Keratinocyte (primary cell): Measurements from ENCODE around the gene MAPK4. TPM values are rescaled to one million over a fixed set of nuclear protein-coding genes. Genes with fewer than 3 reads are reported as not detected.

Experiments
- DNase-seq: peaks from one replicate; pipeline ENCODE4 v3.0.0-alpha.2; 2011; ENCODE audit warnings: low read depth, missing footprints, low spot score
- FAIRE-seq: peaks from 2 replicates; lab custom pipeline; 2011; peaks lifted over from hg19 to GRCh38; lab: Jason Lieb, UNC
- H2AFZ ChIP-seq: 2 replicates; pipeline ENCODE4 v1.6.0; 2012; ENCODE audit warnings: low read length, control low read depth, inconsistent platforms; ENCODE audit not compliant: control insufficient read depth
- H3K27ac ChIP-seq: 2 replicates; pipeline ENCODE4 v1.5.1; 2011; ENCODE audit warnings: low read length; ENCODE audit not compliant: control insufficient read depth, insufficient read depth
- H3K27me3 ChIP-seq: 3 replicates; pipeline ENCODE4 v1.6.0; 2011; ENCODE audit warnings: low read length; ENCODE audit not compliant: control insufficient read depth, insufficient read depth; ENCODE audit errors: extremely low read depth
- H3K36me3 ChIP-seq, 2 experiments: 2 replicates in 1 of 2; 3 replicates in 1 of 2; pipeline ENCODE4 v1.5.1; 2011; ENCODE audit warnings: low read length in 2 of 2, mild to moderate bottlenecking in 1 of 2; ENCODE audit not compliant: control insufficient read depth in 2 of 2, insufficient read depth in 2 of 2; ENCODE audit errors: extremely low read depth in 1 of 2
- H3K4me1 ChIP-seq: 3 replicates; pipeline ENCODE4 v1.5.1; 2011; ENCODE audit warnings: low read length; ENCODE audit not compliant: control insufficient read depth, insufficient read depth; ENCODE audit errors: extremely low read depth
- H3K4me2 ChIP-seq: 3 replicates; pipeline ENCODE4 v1.6.0; 2011; ENCODE audit warnings: low read depth, low read length; ENCODE audit not compliant: control insufficient read depth, insufficient read depth; ENCODE audit errors: extremely low read depth
- H3K4me3 ChIP-seq, 3 experiments: fragments of 200-600 bp in 1 of 3; sonication (generic) in 1 of 3; 2 replicates in 2 of 3; 3 replicates in 1 of 3; pipeline ENCODE4 v1.5.1; 2011 to 2016; ENCODE audit warnings: low read length in 3 of 3, mild to moderate bottlenecking in 3 of 3, control low read depth in 2 of 3, inconsistent platforms in 1 of 3, low read depth in 1 of 3, mixed read lengths in 1 of 3, mixed run types in 1 of 3, moderate library complexity in 1 of 3; ENCODE audit not compliant: control insufficient read depth in 2 of 3, insufficient read depth in 2 of 3; ENCODE audit errors: extremely low read depth in 1 of 3
- H3K79me2 ChIP-seq: 2 replicates; pipeline ENCODE4 v1.6.0; 2012; ENCODE audit warnings: low read length; ENCODE audit not compliant: control insufficient read depth, insufficient read depth
- H3K9ac ChIP-seq: 3 replicates; pipeline ENCODE4 v1.6.0; 2011; ENCODE audit warnings: low read length; ENCODE audit not compliant: control insufficient read depth, insufficient read depth; ENCODE audit errors: extremely low read depth
- H3K9me1 ChIP-seq: 3 replicates; pipeline ENCODE4 v1.6.0; 2011; ENCODE audit warnings: low read length; ENCODE audit not compliant: control insufficient read depth, insufficient read depth; ENCODE audit errors: extremely low read depth
- H3K9me3 ChIP-seq: 2 replicates; pipeline ENCODE4 v1.5.1; 2012; ENCODE audit warnings: low read depth, low read length; ENCODE audit not compliant: control insufficient read depth
- H4K20me1 ChIP-seq: 3 replicates; pipeline ENCODE4 v1.6.0; 2011; ENCODE audit warnings: low read length; ENCODE audit not compliant: control insufficient read depth, insufficient read depth; ENCODE audit errors: extremely low read depth
- EZH2 ChIP-seq: IDR thresholded peaks from one replicate; pipeline ENCODE4 v1.6.1; 2012; ENCODE audit warnings: inconsistent platforms, mild to moderate bottlenecking, low read length, moderate library complexity
- dilution Hi-C: fragments of 300-500 bp; cut with MboI; formaldehyde crosslinking; loops from one replicate; pipeline ENCODE4 v1.7.0; 2020; ENCODE audit warnings: low sequenced_read_pairs; ENCODE audit not compliant: extremely low pct_ligation_motif_present
- polyA plus RNA-seq, 5 experiments: library from polyadenylated mRNA; depleted of rRNA in 3 of 5; stranded (reverse) in 3 of 5; stranded (forward) in 1 of 5; unstranded in 1 of 5; fragments of >200 nt; gene quantifications; 1 replicate in 1 of 5; 2 replicates in 3 of 5; 3 replicates in 1 of 5; pipeline versions ENCODE4 v1.2.1 to v1.2.3, GENCODE V29; 2011 to 2012; ENCODE audit warnings: missing spikeins in 2 of 5, low read depth in 1 of 5, low replicate concordance in 1 of 5
- TF ChIP-seq, protein P1 (sequence below), 3 experiments: IDR thresholded peaks in 1 of 3; conservative IDR thresholded peaks in 1 of 3; optimal IDR thresholded peaks in 1 of 3; 2 replicates in 2 of 3; 3 replicates in 1 of 3; pipeline versions ENCODE3 to v1.5.1; 2011; ENCODE audit warnings: low read length in 3 of 3, mild to moderate bottlenecking in 3 of 3, moderate library complexity in 2 of 3, control low read depth in 1 of 3, inconsistent platforms in 1 of 3; ENCODE audit not compliant: insufficient read depth in 2 of 3; ENCODE audit errors: extremely low read depth in 1 of 3

The MAPK4 gene
- polyA plus RNA-seq, 1 donor (not counting 4 experiments of a cell fraction or from before 2014, with no cell fraction given): not detected

DNA sequence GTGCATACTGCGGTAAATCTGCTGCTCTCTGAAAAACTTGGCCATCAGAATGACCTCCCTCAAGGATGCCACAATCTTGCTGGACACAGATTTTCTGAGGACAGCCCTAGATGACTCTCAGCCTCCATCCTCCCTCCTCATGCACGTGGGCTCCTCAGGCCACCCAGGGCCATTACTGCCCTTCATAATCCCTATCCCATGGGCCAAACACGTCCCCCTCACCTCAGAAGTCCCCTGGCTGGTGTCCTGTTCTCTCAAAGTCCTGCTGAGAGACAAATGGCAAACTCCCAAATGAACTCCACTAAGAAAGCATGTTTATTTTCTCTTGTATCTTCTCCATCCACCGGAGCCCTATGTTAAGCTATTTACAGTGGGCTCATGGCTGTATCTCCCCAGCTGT lies 134.3 kb downstream of the MAPK4 start:
- Histone ChIP-seq H4K20me1 (no peaks in the 10 kb centered on the region), H3K79me2 (no peaks in the 10 kb centered on the region), H2AFZ (no peak overlapping the region), H3K27me3 (no peaks in the 10 kb centered on the region), H3K27ac (no peak overlapping the region), H3K9ac (no peak overlapping the region), H3K4me3 (no peak overlapping the region), H3K4me2 (no peak overlapping the region), H3K4me1 (no peaks in the 10 kb centered on the region), H3K9me1 (no peaks in the 10 kb centered on the region), H3K9me3 (no peaks in the 10 kb centered on the region), H3K36me3 (no peaks in the 10 kb centered on the region)
- no peak for DNase-seq
- FAIRE-seq: no peak
- TF ChIP-seq EZH2: no peak
- TF ChIP-seq, protein P1, sequence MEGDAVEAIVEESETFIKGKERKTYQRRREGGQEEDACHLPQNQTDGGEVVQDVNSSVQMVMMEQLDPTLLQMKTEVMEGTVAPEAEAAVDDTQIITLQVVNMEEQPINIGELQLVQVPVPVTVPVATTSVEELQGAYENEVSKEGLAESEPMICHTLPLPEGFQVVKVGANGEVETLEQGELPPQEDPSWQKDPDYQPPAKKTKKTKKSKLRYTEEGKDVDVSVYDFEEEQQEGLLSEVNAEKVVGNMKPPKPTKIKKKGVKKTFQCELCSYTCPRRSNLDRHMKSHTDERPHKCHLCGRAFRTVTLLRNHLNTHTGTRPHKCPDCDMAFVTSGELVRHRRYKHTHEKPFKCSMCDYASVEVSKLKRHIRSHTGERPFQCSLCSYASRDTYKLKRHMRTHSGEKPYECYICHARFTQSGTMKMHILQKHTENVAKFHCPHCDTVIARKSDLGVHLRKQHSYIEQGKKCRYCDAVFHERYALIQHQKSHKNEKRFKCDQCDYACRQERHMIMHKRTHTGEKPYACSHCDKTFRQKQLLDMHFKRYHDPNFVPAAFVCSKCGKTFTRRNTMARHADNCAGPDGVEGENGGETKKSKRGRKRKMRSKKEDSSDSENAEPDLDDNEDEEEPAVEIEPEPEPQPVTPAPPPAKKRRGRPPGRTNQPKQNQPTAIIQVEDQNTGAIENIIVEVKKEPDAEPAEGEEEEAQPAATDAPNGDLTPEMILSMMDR (optimal IDR thresholded peaks at IDR 0.05 in 1 of 3, IDR thresholded peaks at IDR 0.05 in 1 of 3, conservative IDR thresholded peaks at IDR 0.05 in 1 of 3; ENCODE audit: extremely low read depth in 1 of 3, insufficient read depth in 2 of 3, low read length in 3 of 3): no peak
- dilution Hi-C loops: no loop called here

DNA sequence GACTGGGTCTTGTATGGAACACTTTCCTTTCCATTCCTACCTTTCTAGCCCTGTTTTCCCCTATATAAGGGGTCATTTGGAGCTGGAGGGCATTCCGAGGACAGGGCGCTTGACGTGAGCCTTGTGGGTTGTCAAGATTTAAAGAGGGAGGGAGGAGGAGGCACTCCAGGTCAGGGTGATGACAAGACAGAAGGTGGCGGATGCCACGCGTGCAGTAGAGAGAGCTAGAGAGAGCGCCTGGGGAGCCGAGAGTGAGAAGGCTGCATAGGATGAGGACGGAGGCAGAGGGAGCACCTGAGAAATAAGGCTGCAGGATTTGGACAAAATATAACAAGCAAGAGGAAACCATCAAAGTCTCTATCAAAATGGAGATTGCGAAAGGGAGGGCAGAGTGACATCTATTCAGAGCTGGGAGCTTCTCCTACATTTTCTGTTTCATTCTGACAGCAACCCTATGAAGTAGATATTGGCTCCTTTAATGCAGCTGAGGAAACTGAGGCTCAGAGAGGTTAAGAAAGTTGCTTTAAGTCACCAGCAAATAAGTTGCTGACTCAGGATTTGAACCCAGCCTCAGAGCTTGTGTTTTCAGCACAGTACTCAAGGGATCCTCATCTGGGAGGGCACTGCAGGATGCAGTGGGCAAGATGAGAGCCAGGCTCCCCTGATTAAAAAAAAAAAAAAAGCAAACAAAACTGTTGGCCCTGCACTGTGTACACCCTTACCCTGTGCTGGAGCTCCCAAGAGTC lies 135.7 kb downstream of the MAPK4 start:
- H3K27ac ChIP-seq: no peak overlapping the region
- DNase-seq: no peak
- H3K27me3 ChIP-seq: no peaks in the 10 kb centered on the region
- H3K4me1 ChIP-seq: no peaks in the 10 kb centered on the region
- H4K20me1 ChIP-seq: no peaks in the 10 kb centered on the region
- no peak overlapping the region for H3K4me3 ChIP-seq
- no peaks in the 10 kb centered on the region for H3K9me1 ChIP-seq
- no peak overlapping the region for H3K9ac ChIP-seq
- dilution Hi-C loops: no loop called here
- no peaks in the 10 kb centered on the region for H3K9me3 ChIP-seq
- no peak for TF ChIP-seq EZH2
- TF ChIP-seq, protein P1 (optimal IDR thresholded peaks at IDR 0.05 in 1 of 3, IDR thresholded peaks at IDR 0.05 in 1 of 3, conservative IDR thresholded peaks at IDR 0.05 in 1 of 3; ENCODE audit: extremely low read depth in 1 of 3, insufficient read depth in 2 of 3, low read length in 3 of 3): no peak
- H3K4me2 ChIP-seq: no peak overlapping the region
- H2AFZ ChIP-seq: no peak overlapping the region
- FAIRE-seq: no peak
- H3K79me2 ChIP-seq: no peaks in the 10 kb centered on the region
- no peaks in the 10 kb centered on the region for H3K36me3 ChIP-seq
